ENCODE results near the gene CD47.

DNA sequence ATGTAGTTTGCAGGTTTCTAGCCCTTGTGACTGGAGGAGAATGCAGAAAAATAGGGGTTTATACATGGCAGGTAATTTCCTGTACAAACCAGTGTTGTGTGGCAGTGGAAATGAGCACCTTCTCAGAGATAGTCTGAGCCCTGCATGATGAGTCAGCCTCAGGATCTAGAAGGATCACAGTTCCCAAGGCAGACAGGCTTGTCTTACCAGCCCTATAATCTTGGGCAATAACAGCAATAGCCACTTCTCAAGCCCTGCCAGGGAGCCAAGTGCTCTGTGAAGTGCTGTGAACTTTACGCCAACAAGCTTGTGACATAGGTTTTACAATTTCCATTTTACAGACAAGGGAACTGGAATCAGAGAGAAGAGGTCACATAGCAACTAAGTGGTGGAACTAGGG, 89.4 kb downstream of the CD47 start:
- TF ChIP-seq, protein P1, sequence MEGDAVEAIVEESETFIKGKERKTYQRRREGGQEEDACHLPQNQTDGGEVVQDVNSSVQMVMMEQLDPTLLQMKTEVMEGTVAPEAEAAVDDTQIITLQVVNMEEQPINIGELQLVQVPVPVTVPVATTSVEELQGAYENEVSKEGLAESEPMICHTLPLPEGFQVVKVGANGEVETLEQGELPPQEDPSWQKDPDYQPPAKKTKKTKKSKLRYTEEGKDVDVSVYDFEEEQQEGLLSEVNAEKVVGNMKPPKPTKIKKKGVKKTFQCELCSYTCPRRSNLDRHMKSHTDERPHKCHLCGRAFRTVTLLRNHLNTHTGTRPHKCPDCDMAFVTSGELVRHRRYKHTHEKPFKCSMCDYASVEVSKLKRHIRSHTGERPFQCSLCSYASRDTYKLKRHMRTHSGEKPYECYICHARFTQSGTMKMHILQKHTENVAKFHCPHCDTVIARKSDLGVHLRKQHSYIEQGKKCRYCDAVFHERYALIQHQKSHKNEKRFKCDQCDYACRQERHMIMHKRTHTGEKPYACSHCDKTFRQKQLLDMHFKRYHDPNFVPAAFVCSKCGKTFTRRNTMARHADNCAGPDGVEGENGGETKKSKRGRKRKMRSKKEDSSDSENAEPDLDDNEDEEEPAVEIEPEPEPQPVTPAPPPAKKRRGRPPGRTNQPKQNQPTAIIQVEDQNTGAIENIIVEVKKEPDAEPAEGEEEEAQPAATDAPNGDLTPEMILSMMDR (IDR thresholded peaks at IDR 0.05) = no peak
- TF ChIP-seq CHD2 (IDR thresholded peaks at IDR 0.05; ENCODE audit: low read length, partially characterized antibody) (no peak), SIN3A (IDR thresholded peaks at IDR 0.05; ENCODE audit: borderline replicate concordance, low read depth, low read length) (no peak), RXRA (IDR thresholded peaks at IDR 0.05; ENCODE audit: borderline replicate concordance, low read depth) (no peak), POLR2AphosphoS5 (IDR thresholded peaks at IDR 0.05; ENCODE audit: low read depth, low read length) (no peak), JUND (IDR thresholded peaks at IDR 0.05) (no peak), RFX5 (IDR thresholded peaks at IDR 0.05; ENCODE audit: low read length) (no peak)
- TF ChIP-seq, protein P2, sequence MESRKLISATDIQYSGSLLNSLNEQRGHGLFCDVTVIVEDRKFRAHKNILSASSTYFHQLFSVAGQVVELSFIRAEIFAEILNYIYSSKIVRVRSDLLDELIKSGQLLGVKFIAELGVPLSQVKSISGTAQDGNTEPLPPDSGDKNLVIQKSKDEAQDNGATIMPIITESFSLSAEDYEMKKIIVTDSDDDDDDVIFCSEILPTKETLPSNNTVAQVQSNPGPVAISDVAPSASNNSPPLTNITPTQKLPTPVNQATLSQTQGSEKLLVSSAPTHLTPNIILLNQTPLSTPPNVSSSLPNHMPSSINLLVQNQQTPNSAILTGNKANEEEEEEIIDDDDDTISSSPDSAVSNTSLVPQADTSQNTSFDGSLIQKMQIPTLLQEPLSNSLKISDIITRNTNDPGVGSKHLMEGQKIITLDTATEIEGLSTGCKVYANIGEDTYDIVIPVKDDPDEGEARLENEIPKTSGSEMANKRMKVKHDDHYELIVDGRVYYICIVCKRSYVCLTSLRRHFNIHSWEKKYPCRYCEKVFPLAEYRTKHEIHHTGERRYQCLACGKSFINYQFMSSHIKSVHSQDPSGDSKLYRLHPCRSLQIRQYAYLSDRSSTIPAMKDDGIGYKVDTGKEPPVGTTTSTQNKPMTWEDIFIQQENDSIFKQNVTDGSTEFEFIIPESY (IDR thresholded peaks at IDR 0.05; ENCODE audit: borderline replicate concordance, low read depth) = no peak

Measured in SK-N-SH (cell line).